NCI-H774 (cell line): Measurements from ENCODE around the gene ITGAL.

Source experiments
- DNase-seq: peaks from one replicate; lab custom pipeline; 2025; lab: John Stamatoyannopoulos, UW

The ITGAL gene

GRCh38 chr16:30541502-30542329 is 69.2 kb downstream of the ITGAL start:
- no peak for DNase-seq

- no peak for DNase-seq
Measured at GRCh38 chr16:30543067-30543466, 70.5 kb downstream of the ITGAL start.

- DNase-seq = no peak
Measured at GRCh38 chr16:30546115-30546514, 73.6 kb downstream of the ITGAL start.

- DNase-seq = no peak
Measured at GRCh38 chr16:30548416-30549253, 76.1 kb downstream of the ITGAL start.

GRCh38 chr16:30551781-30552180 is 79.2 kb downstream of the ITGAL start:
- no peak for DNase-seq

GRCh38 chr16:30552956-30553355 is 80.4 kb downstream of the ITGAL start:
- no peak for DNase-seq

GRCh38 chr16:30553393-30553899 is 80.9 kb downstream of the ITGAL start:
- no peak for DNase-seq

GRCh38 chr16:30554557-30555314 is 82.2 kb downstream of the ITGAL start:
- no peak for DNase-seq

GRCh38 chr16:30555315-30556124 is 83.0 kb downstream of the ITGAL start:
- DNase-seq = no peak

- DNase-seq = no peak
Measured at GRCh38 chr16:30556125-30556473, 83.6 kb downstream of the ITGAL start.

GRCh38 chr16:30557707-30557956 is 85.1 kb downstream of the ITGAL start:
- no peak for DNase-seq

GRCh38 chr16:30557957-30558788 is 85.6 kb downstream of the ITGAL start, which contains the start of gene ZNF764:
TSS of gene ZNF764 (minus strand) at chr16:30558374. CDS start at chr16:30558182, 192 bp downstream.
- peak; percentile 97 for DNase-seq

- DNase-seq = no peak
Measured at GRCh38 chr16:30558789-30559377, 86.3 kb downstream of the ITGAL start.

- DNase-seq = no peak
Measured at GRCh38 chr16:30559690-30560089, 87.1 kb downstream of the ITGAL start.

GRCh38 chr16:30561089-30561816 is 88.7 kb downstream of the ITGAL start:
- DNase-seq = no peak

GRCh38 chr16:30562021-30562420 is 89.5 kb downstream of the ITGAL start:
- DNase-seq = no peak

GRCh38 chr16:30565526-30565925 is 93.0 kb downstream of the ITGAL start:
- no peak for DNase-seq

GRCh38 chr16:30565984-30566383 is 93.4 kb downstream of the ITGAL start:
- DNase-seq = no peak

GRCh38 chr16:30566531-30566930 is 94.0 kb downstream of the ITGAL start:
- DNase-seq = no peak
